Measurements from ENCODE around the gene TRIM29. TPM values are rescaled to one million over a fixed set of nuclear protein-coding genes. Genes with fewer than 3 reads are reported as not detected.

Gene TRIM29
- total RNA-seq, 1 donor from 2014 or later, result not detected

- H3K36me3 Mint-ChIP-seq (ENCODE audit: insufficient read depth), result no peaks in the 10 kb centered on the region
- no peak for TF ChIP-seq CTCF (IDR thresholded peaks at IDR 0.05; ENCODE audit: unreplicated experiment)
- no peaks in the 10 kb centered on the region for H3K9me3 Mint-ChIP-seq (ENCODE audit: low read depth)
- no peak for DNase-seq (ENCODE audit: low spot score, unreplicated experiment)
- peaks cover 12% of the 10 kb centered on the region for H3K4me1 Mint-ChIP-seq (ENCODE audit: low read depth)
- peaks cover 65% of the 10 kb centered on the region for H3K27me3 Mint-ChIP-seq
- H3K4me3 Mint-ChIP-seq (ENCODE audit: low read depth), result no peak overlapping the region
- no peak overlapping the region for H3K27ac Mint-ChIP-seq
Observed at GRCh38 chr11:120098503-120099020, 39.4 kb downstream of the TRIM29 start.

GRCh38 chr11:120097721-120098385 lies 40.1 kb downstream of the TRIM29 start:
- no peak for DNase-seq (ENCODE audit: low spot score, unreplicated experiment)
- H3K4me1 Mint-ChIP-seq (ENCODE audit: low read depth), result peaks cover 12% of the 10 kb centered on the region
- H3K27ac Mint-ChIP-seq, result no peak overlapping the region
- no peaks in the 10 kb centered on the region for H3K9me3 Mint-ChIP-seq (ENCODE audit: low read depth)
- TF ChIP-seq CTCF (IDR thresholded peaks at IDR 0.05; ENCODE audit: unreplicated experiment), result no peak
- no peaks in the 10 kb centered on the region for H3K36me3 Mint-ChIP-seq (ENCODE audit: insufficient read depth)
- H3K4me3 Mint-ChIP-seq (ENCODE audit: low read depth), result no peak overlapping the region
- peaks cover 58% of the 10 kb centered on the region for H3K27me3 Mint-ChIP-seq

GRCh38 chr11:120096369-120097191 lies 41.3 kb downstream of the TRIM29 start:
- no peak overlapping the region for H3K27ac Mint-ChIP-seq
- peaks cover 54% of the 10 kb centered on the region for H3K27me3 Mint-ChIP-seq

GRCh38 chr11:120095516-120095915 lies 42.4 kb downstream of the TRIM29 start:
- H3K27me3 Mint-ChIP-seq, result peaks cover 47% of the 10 kb centered on the region
- no peaks in the 10 kb centered on the region for H3K9me3 Mint-ChIP-seq (ENCODE audit: low read depth)
- TF ChIP-seq CTCF (IDR thresholded peaks at IDR 0.05; ENCODE audit: unreplicated experiment), result no peak
- H3K36me3 Mint-ChIP-seq (ENCODE audit: insufficient read depth), result no peaks in the 10 kb centered on the region
- no peak for DNase-seq (ENCODE audit: low spot score, unreplicated experiment)
- no peak overlapping the region for H3K27ac Mint-ChIP-seq
- H3K4me1 Mint-ChIP-seq (ENCODE audit: low read depth), result peaks cover 16% of the 10 kb centered on the region
- no peak overlapping the region for H3K4me3 Mint-ChIP-seq (ENCODE audit: low read depth)

More at GRCh38 chr11:120096369-120097191, 41.3 kb downstream of the TRIM29 start:
- Mint-ChIP-seq H3K9me3 (ENCODE audit: low read depth) (no peaks in the 10 kb centered on the region), H3K36me3 (ENCODE audit: insufficient read depth) (no peaks in the 10 kb centered on the region), H3K4me1 (ENCODE audit: low read depth) (peaks cover 16% of the 10 kb centered on the region), H3K4me3 (ENCODE audit: low read depth) (no peak overlapping the region)
- TF ChIP-seq CTCF (IDR thresholded peaks at IDR 0.05; ENCODE audit: unreplicated experiment), result no peak
- DNase-seq (ENCODE audit: low spot score, unreplicated experiment), result no peak

- no peaks in the 10 kb centered on the region for H3K9me3 Mint-ChIP-seq (ENCODE audit: low read depth)
- H3K36me3 Mint-ChIP-seq (ENCODE audit: insufficient read depth), result no peaks in the 10 kb centered on the region
- TF ChIP-seq CTCF (IDR thresholded peaks at IDR 0.05; ENCODE audit: unreplicated experiment), result no peak
- peaks cover 6% of the 10 kb centered on the region for H3K4me1 Mint-ChIP-seq (ENCODE audit: low read depth)
- peaks cover 14% of the 10 kb centered on the region for H3K27me3 Mint-ChIP-seq
- H3K4me3 Mint-ChIP-seq (ENCODE audit: low read depth), result no peak overlapping the region
- H3K27ac Mint-ChIP-seq, result no peak overlapping the region
- no peak for DNase-seq (ENCODE audit: low spot score, unreplicated experiment)
Observed at GRCh38 chr11:120091701-120092100, 46.2 kb downstream of the TRIM29 start.

Measured in progenitor cell of endocrine pancreas (in vitro differentiated cells).